Measurements from ENCODE around the gene CBFA2T2. TPM values are rescaled to one million over a fixed set of nuclear protein-coding genes. Genes with fewer than 3 reads are reported as not detected.

The CBFA2T2 gene
- total and polyA plus RNA-seq, 2 of the 4 experiments (the other 2 are of a cell fraction): 3.8 to 6.2 TPM

DNA sequence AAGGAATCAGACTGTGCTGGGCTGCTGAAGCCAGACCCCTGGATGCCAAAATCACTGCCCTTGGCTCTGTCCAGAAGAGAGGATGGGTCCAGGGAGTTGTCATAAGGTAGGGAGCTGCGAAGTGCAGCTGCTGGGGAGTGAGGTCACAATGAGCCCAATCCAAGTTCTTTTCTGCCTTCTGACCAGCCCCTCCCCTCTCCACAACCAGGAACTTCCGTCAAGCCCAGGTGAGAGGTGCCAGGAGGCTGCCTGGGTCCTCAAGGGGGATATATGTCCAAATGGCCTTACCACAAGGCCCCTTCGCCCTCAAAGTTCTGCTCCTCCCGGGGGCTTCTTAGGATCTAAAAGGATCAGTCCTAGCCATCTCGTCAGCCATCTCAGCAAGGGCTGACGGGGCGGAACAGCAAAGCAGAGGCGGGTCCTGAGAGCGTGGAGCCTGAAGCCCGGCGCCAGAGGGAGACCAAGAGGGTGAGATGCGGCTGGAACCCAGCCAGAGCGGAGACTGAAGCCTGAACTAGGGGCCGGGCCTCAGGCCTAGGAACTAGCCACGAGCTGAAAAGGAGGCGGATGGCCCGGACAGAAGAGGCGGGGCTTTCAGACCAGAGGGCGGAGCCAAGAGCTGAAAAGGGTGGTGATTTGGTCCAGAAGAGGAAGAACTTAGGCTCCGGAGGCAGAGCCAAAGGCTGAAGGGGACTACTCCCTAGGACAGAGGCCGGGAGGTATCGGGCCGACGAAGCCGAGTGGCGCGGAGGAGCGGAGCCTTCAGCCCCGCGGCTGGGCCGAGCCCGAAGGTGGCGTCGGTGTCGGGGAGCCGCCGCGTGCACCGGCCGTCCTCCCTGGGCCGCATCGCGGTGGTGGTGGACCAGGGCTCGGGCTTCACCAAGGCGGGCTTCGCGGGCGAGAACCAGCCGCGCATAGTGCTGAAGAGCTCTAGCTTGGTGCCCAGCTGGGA is 176.7 kb downstream of the CBFA2T2 start, which contains the start of gene ACTL10 (continued):
- no peak for TF ChIP-seq ELK1 (IDR thresholded peaks at IDR 0.05; ENCODE audit: borderline replicate concordance, low read depth, low read length)

GRCh38 chr20:33667245-33667675 is 177.4 kb downstream of the CBFA2T2 start:
- ATAC-seq (ENCODE audit: low read depth): no peak
- Histone ChIP-seq H3K56ac (ENCODE audit: extremely low read depth, insufficient read depth, low read length) (no peak overlapping the region), H2BK15ac (ENCODE audit: low read depth, low read length) (no peak overlapping the region), H3K18ac (ENCODE audit: low read depth, low read length) (no peak overlapping the region), H3K27ac (ENCODE audit: insufficient read depth, low read length) (peak overlapping the region; percentile 25; the same call in 1 of the 2 replicates), H2AFZ (replicated peaks; ENCODE audit: low read length, poor library complexity) (peak overlapping the region; percentile 86), H3K4me3 (ENCODE audit: insufficient read depth, low read depth, low read length) (peak overlapping the region; percentile 29), H3K14ac (replicated peaks; ENCODE audit: low read depth, low read length) (no peak overlapping the region), H3K9me1 (ENCODE audit: insufficient read depth, low read length) (peaks cover 28% of the 10 kb centered on the region), H3K27me3 (ENCODE audit: control insufficient read depth, insufficient read depth, low read length) (no peaks in the 10 kb centered on the region), H2BK20ac (ENCODE audit: low read depth, low read length) (no peak overlapping the region), H4K91ac (ENCODE audit: insufficient read depth, low read depth, low read length) (no peak overlapping the region), H2AK9ac (replicated peaks; ENCODE audit: low read depth, low read length, poor library complexity) (peak overlapping the region; percentile 76), H2BK120ac (ENCODE audit: low read depth, low read length) (no peak overlapping the region), H3K79me1 (ENCODE audit: low read depth in 1 of 2, low read length in 2 of 2) (peaks cover 10 to 68% of the 10 kb centered on the region in 2 experiments; a peak in 3 of 4 replicates), H3K4ac (ENCODE audit: low read depth, low read length) (peak overlapping the region; percentile 60), H2AK5ac (ENCODE audit: low read depth, low read length) (no peak overlapping the region; the same call in 1 of the 2 replicates), H3K9me3 (ENCODE audit: control insufficient read depth, insufficient read depth, low read length) (no peaks in the 10 kb centered on the region), H3K4me2 (ENCODE audit: low read depth, low read length) (peak overlapping the region; percentile 55), H3K23ac (ENCODE audit: low read depth, low read length) (no peak overlapping the region), H4K8ac (ENCODE audit: low read depth in 2 of 2, low read length in 2 of 2) (peak overlapping the region in 1 of 2 experiments; percentile 50; a peak in 2 of 4 replicates), H4K20me1 (ENCODE audit: insufficient read depth, low read length) (0 out of 2 replicates have a peak, but pooled peaks cover 9% of the 10 kb centered on the region), H4K5ac (ENCODE audit: low read depth, low read length) (no peak overlapping the region), H3K36me3 (ENCODE audit: control insufficient read depth, insufficient read depth, low read length) (peaks cover 13% of the 10 kb centered on the region), H2BK5ac (ENCODE audit: low read depth, low read length, poor library complexity, severe bottlenecking) (no peak overlapping the region), H3K9ac (ENCODE audit: low read depth, low read length) (0 out of 2 replicates have a peak overlapping the region, but pooled peaks have one; percentile 6), H3K4me1 (ENCODE audit: control insufficient read depth, insufficient read depth, low read length) (peaks cover 19% of the 10 kb centered on the region)
- 42% methylated on average over 47 of the region's 55 CpGs; no CpG with 5 or more reads in 1 of the 2 experiments for WGBS, 2 experiments (ENCODE audit: extremely low coverage in 2 of 2, insufficient read length in 1 of 2)
- in situ Hi-C loops (cut with MboI; ENCODE audit: low sequenced_read_pairs) (no loop called here), intact Hi-C loops (cut with micrococcal nuclease) (loop anchor here (5.0 to 10.0 kb wide), 2 partner anchors 65 to 148 kb away; partner anchors contain the start of genes CHMP4B and ZNF341), dilution Hi-C loops (cut with HindIII; ENCODE audit: low sequenced_read_pairs, unreplicated experiment) (no loop called here)
- ChIA-PET POLR2A (ENCODE audit: unreplicated experiment) (interaction anchor here (1.0 kb wide), 1 partner anchor 53 kb away, joined by 3 read pairs; no protein-coding TSS in a partner anchor), CTCF (interaction anchor here (0.6 kb wide), 1 partner anchor 13 kb away, joined by 6 read pairs; no protein-coding TSS in a partner anchor)
- TF ChIP-seq RAD21 (IDR thresholded peaks at IDR 0.05; ENCODE audit: low read length) (no peak), MAZ (IDR thresholded peaks at IDR 0.05; ENCODE audit: borderline replicate concordance, low read depth, low read length) (no peak)
- BruUV-seq (replicated peaks): no TSS peak
- no peak for DNase-seq

Measured in IMR-90 (cell line).